Adipocyte (in vitro differentiated cells): ENCODE data around the gene SLC9A8.
"Not testable (repeated sequence)": the region's sequence is repeated elsewhere in the genome, so short reads cannot be mapped to it uniquely, and the experiment has no call there.

Experiments used
- DNase-seq: peaks from one replicate; pipeline ENCODE4 v3.0.0-alpha.2; 2015; ENCODE audit warnings: low read depth
- H3K27me3 ChIP-seq: replicated peaks from 2 replicates; pipeline ENCODE4 v1.7.0; 2013; ENCODE audit warnings: mild to moderate bottlenecking, low read length, moderate library complexity; ENCODE audit not compliant: control insufficient read depth, insufficient read depth
- H3K36me3 ChIP-seq: 2 replicates; pipeline ENCODE4 v1.7.0; 2013; ENCODE audit warnings: low read length, mild to moderate bottlenecking, moderate library complexity; ENCODE audit not compliant: control insufficient read depth, insufficient read depth, severe bottlenecking
- H3K4me1 ChIP-seq: 2 replicates; pipeline ENCODE4 v1.7.0; 2013; ENCODE audit warnings: mild to moderate bottlenecking, low read length, moderate library complexity; ENCODE audit not compliant: control insufficient read depth, insufficient read depth
- H3K4me3 ChIP-seq: 2 replicates; pipeline ENCODE4 v1.7.0; 2013; ENCODE audit warnings: mild to moderate bottlenecking, low read length, moderate library complexity
- H3K9ac ChIP-seq: 2 replicates; pipeline ENCODE4 v1.7.0; 2013; ENCODE audit warnings: mild to moderate bottlenecking, low read length, moderate library complexity
- H3K9me3 ChIP-seq: 2 replicates; pipeline ENCODE4 v1.7.0; 2013; ENCODE audit warnings: mild to moderate bottlenecking, low read length, moderate library complexity; ENCODE audit not compliant: control insufficient read depth

Gene SLC9A8

GRCh38 chr20:49892260-49892659 lies 79.6 kb downstream of the SLC9A8 start:
- Histone ChIP-seq H3K4me1 (peaks cover 48% of the 10 kb centered on the region), H3K9me3 (no peaks in the 10 kb centered on the region), H3K36me3 (peaks cover 10% of the 10 kb centered on the region), H3K9ac (peak overlapping the region; percentile 63), H3K4me3 (no peak overlapping the region), H3K27me3 (no peaks in the 10 kb centered on the region)
- DNase-seq: no peak

GRCh38 chr20:49892817-49893216 lies 80.2 kb downstream of the SLC9A8 start:
- Histone ChIP-seq H3K27me3 (no peaks in the 10 kb centered on the region), H3K9me3 (no peaks in the 10 kb centered on the region), H3K4me3 (no peak overlapping the region), H3K9ac (peak overlapping the region; percentile 63), H3K4me1 (peaks cover 43% of the 10 kb centered on the region), H3K36me3 (peaks cover 10% of the 10 kb centered on the region)
- no peak for DNase-seq

- no peak for DNase-seq
- H3K4me3 ChIP-seq: no peak overlapping the region
- peak overlapping the region; percentile 63 for H3K9ac ChIP-seq
- peaks cover 10% of the 10 kb centered on the region for H3K36me3 ChIP-seq
- H3K27me3 ChIP-seq: no peaks in the 10 kb centered on the region
- H3K4me1 ChIP-seq: peaks cover 42% of the 10 kb centered on the region
- H3K9me3 ChIP-seq: no peaks in the 10 kb centered on the region
Measured at GRCh38 chr20:49893242-49894072, 80.8 kb downstream of the SLC9A8 start.

- H3K9me3 ChIP-seq: no peaks in the 10 kb centered on the region
- no peak for DNase-seq
- no peak overlapping the region for H3K4me3 ChIP-seq
- H3K27me3 ChIP-seq: no peaks in the 10 kb centered on the region
- H3K9ac ChIP-seq: no peak overlapping the region
- peaks cover 42% of the 10 kb centered on the region for H3K4me1 ChIP-seq
- H3K36me3 ChIP-seq: peaks cover 7% of the 10 kb centered on the region
Measured at GRCh38 chr20:49894073-49894470, 81.4 kb downstream of the SLC9A8 start.

GRCh38 chr20:49895474-49896093 lies 83.0 kb downstream of the SLC9A8 start:
- H3K9me3 ChIP-seq, H3K27me3 ChIP-seq, H3K36me3 ChIP-seq, H3K4me3 ChIP-seq, DNase-seq: not testable (repeated sequence)
- Histone ChIP-seq H3K9ac (peak overlapping the region; percentile 9), H3K4me1 (peaks cover 42% of the 10 kb centered on the region)

- no peaks in the 10 kb centered on the region for H3K27me3 ChIP-seq
- peaks cover 42% of the 10 kb centered on the region for H3K4me1 ChIP-seq
- no peaks in the 10 kb centered on the region for H3K9me3 ChIP-seq
- DNase-seq: peak; percentile 42
- no peaks in the 10 kb centered on the region for H3K36me3 ChIP-seq
- H3K4me3 ChIP-seq: no peak overlapping the region
- H3K9ac ChIP-seq: no peak overlapping the region
Measured at GRCh38 chr20:49896204-49896603, 83.6 kb downstream of the SLC9A8 start.

- DNase-seq: no peak
Measured at GRCh38 chr20:49899541-49900383, 87.1 kb downstream of the SLC9A8 start.

GRCh38 chr20:49901588-49901987 lies 89.0 kb downstream of the SLC9A8 start:
- Histone ChIP-seq H3K36me3 (peaks cover 27% of the 10 kb centered on the region), H3K4me1 (peaks cover 7% of the 10 kb centered on the region), H3K4me3 (no peak overlapping the region), H3K9me3 (no peaks in the 10 kb centered on the region), H3K27me3 (no peaks in the 10 kb centered on the region), H3K9ac (no peak overlapping the region)
- no peak for DNase-seq

More at GRCh38 chr20:49899541-49900383, 87.1 kb downstream of the SLC9A8 start:
- Histone ChIP-seq H3K36me3 (peaks cover 8% of the 10 kb centered on the region), H3K9ac (no peak overlapping the region), H3K27me3 (no peaks in the 10 kb centered on the region), H3K4me3 (no peak overlapping the region), H3K9me3 (no peaks in the 10 kb centered on the region), H3K4me1 (peaks cover 19% of the 10 kb centered on the region)

GRCh38 chr20:49904440-49905214 lies 92.0 kb downstream of the SLC9A8 start:
- H3K36me3 ChIP-seq: peaks cover 41% of the 10 kb centered on the region

GRCh38 chr20:49905415-49906091 lies 92.9 kb downstream of the SLC9A8 start:
- DNase-seq: no peak
- Histone ChIP-seq H3K9ac (no peak overlapping the region), H3K4me1 (no peaks in the 10 kb centered on the region), H3K9me3 (no peaks in the 10 kb centered on the region), H3K36me3 (peaks cover 41% of the 10 kb centered on the region), H3K4me3 (no peak overlapping the region), H3K27me3 (no peaks in the 10 kb centered on the region)

More at GRCh38 chr20:49904440-49905214, 92.0 kb downstream of the SLC9A8 start:
- Histone ChIP-seq H3K9me3 (no peaks in the 10 kb centered on the region), H3K27me3 (no peaks in the 10 kb centered on the region), H3K4me3 (no peak overlapping the region), H3K9ac (no peak overlapping the region), H3K4me1 (no peaks in the 10 kb centered on the region)
- DNase-seq: no peak
